SK-N-SH treated with all-trans-retinoic acid at 6 μM for 48 hours (cell line): ENCODE measurements around the gene C19orf85.

ENCODE experiments used
- ATAC-seq: fragments of 200-7000 bp; cut with Tn5 transposase; 3 replicates; pipeline ENCODE4 v1.9.1; 2020; ENCODE audit warnings: mild to moderate bottlenecking, moderate library complexity
- ARNTL ChIP-seq: fragments of 450-650 bp; formaldehyde crosslinking; IDR thresholded peaks from 2 replicates; pipeline ENCODE4 v1.5.0; 2020; ENCODE audit warnings: low read depth, mild to moderate bottlenecking, moderate library complexity, borderline replicate concordance
- BACH2 ChIP-seq: fragments of 250-450 bp; sonication (Bioruptor Pico); IDR thresholded peaks from 2 replicates; pipeline ENCODE4 v1.9.0; 2021; ENCODE audit warnings: mild to moderate bottlenecking, borderline replicate concordance
- CSDC2 ChIP-seq: fragments of 250-450 bp; sonication (Bioruptor Pico); IDR thresholded peaks from 2 replicates; pipeline ENCODE4 v1.5.0; 2020; ENCODE audit warnings: mild to moderate bottlenecking, moderate library complexity
- ESRRG ChIP-seq: fragments of 250-450 bp; sonication (Bioruptor Pico); IDR thresholded peaks from 2 replicates; pipeline ENCODE4 v1.6.1; 2021; ENCODE audit warnings: mild to moderate bottlenecking
- GLIS3 ChIP-seq: fragments of 250-450 bp; sonication (Bioruptor Pico); IDR thresholded peaks from 2 replicates; pipeline ENCODE4 v1.5.0; 2020; ENCODE audit warnings: mild to moderate bottlenecking, moderate library complexity
- OSR1 ChIP-seq: fragments of 250-450 bp; sonication (Bioruptor Pico); IDR thresholded peaks from 2 replicates; pipeline ENCODE4 v1.8.0; 2022; ENCODE audit warnings: moderate library complexity, mild to moderate bottlenecking, inconsistent platforms
- PPARA ChIP-seq: fragments of 250-450 bp; sonication (Bioruptor Pico); IDR thresholded peaks from 2 replicates; pipeline ENCODE4 v1.5.0; 2020; ENCODE audit warnings: mild to moderate bottlenecking, borderline replicate concordance
- RARB ChIP-seq: fragments of 250-450 bp; sonication (Bioruptor Pico); IDR thresholded peaks from 2 replicates; pipeline ENCODE4 v1.8.0; 2021; ENCODE audit warnings: mild to moderate bottlenecking, moderate library complexity
- SNAI2 ChIP-seq: fragments of 250-450 bp; sonication (Bioruptor Pico); IDR thresholded peaks from 2 replicates; pipeline ENCODE4 v1.5.0; 2020; ENCODE audit warnings: mild to moderate bottlenecking, moderate library complexity
- TCF4 ChIP-seq: fragments of 250-450 bp; sonication (Bioruptor Pico); IDR thresholded peaks from 2 replicates; pipeline ENCODE4 v1.8.0; 2021; ENCODE audit warnings: mild to moderate bottlenecking, moderate library complexity, borderline replicate concordance
- ZC3H10 ChIP-seq: fragments of 250-450 bp; sonication (Bioruptor Pico); IDR thresholded peaks from 2 replicates; pipeline ENCODE4 v1.5.1; 2021; ENCODE audit warnings: mild to moderate bottlenecking, moderate library complexity
- ZFP3 ChIP-seq: fragments of 250-450 bp; sonication (Bioruptor Pico); IDR thresholded peaks from 2 replicates; pipeline ENCODE4 v1.5.0; 2020; ENCODE audit warnings: mild to moderate bottlenecking, moderate library complexity
- ZFP30 ChIP-seq: fragments of 450-650 bp; formaldehyde crosslinking; IDR thresholded peaks from 2 replicates; pipeline ENCODE4 v1.5.0; 2022; ENCODE audit warnings: mild to moderate bottlenecking, moderate library complexity
- ZNF565 ChIP-seq: fragments of 450-650 bp; formaldehyde crosslinking; conservative IDR thresholded peaks from 2 replicates; pipeline ENCODE4 v1.5.0; 2020; ENCODE audit warnings: low read depth, mild to moderate bottlenecking, moderate library complexity
- ZNF70 ChIP-seq: fragments of 450-650 bp; formaldehyde crosslinking; IDR thresholded peaks from 2 replicates; pipeline ENCODE4 v1.5.0; 2020; ENCODE audit warnings: mild to moderate bottlenecking, moderate library complexity
- ZNF8 ChIP-seq: fragments of 450-650 bp; formaldehyde crosslinking; IDR thresholded peaks from 2 replicates; pipeline ENCODE4 v1.5.0; 2020; ENCODE audit warnings: mild to moderate bottlenecking, moderate library complexity
- TF ChIP-seq, protein P1 (sequence below): fragments of 250-450 bp; sonication (Bioruptor Pico); IDR thresholded peaks from 2 replicates; pipeline ENCODE4 v1.5.0; 2020; ENCODE audit warnings: mild to moderate bottlenecking, moderate library complexity
- TF ChIP-seq, protein P2 (sequence below): fragments of 250-450 bp; sonication (Bioruptor Pico); IDR thresholded peaks from 2 replicates; pipeline ENCODE4 v1.5.1; 2021; ENCODE audit warnings: mild to moderate bottlenecking, moderate library complexity
- TF ChIP-seq, protein P3 (sequence below): fragments of 250-450 bp; sonication (Bioruptor Pico); IDR thresholded peaks from 2 replicates; pipeline ENCODE4 v1.5.1; 2020; ENCODE audit warnings: low read depth, mild to moderate bottlenecking, moderate library complexity
- TF ChIP-seq, protein P4 (sequence below): fragments of 250-450 bp; sonication (Bioruptor Pico); IDR thresholded peaks from 2 replicates; pipeline ENCODE4 v1.8.0; 2021; ENCODE audit warnings: low read depth, mild to moderate bottlenecking, moderate library complexity, borderline replicate concordance

C19orf85 gene

DNA sequence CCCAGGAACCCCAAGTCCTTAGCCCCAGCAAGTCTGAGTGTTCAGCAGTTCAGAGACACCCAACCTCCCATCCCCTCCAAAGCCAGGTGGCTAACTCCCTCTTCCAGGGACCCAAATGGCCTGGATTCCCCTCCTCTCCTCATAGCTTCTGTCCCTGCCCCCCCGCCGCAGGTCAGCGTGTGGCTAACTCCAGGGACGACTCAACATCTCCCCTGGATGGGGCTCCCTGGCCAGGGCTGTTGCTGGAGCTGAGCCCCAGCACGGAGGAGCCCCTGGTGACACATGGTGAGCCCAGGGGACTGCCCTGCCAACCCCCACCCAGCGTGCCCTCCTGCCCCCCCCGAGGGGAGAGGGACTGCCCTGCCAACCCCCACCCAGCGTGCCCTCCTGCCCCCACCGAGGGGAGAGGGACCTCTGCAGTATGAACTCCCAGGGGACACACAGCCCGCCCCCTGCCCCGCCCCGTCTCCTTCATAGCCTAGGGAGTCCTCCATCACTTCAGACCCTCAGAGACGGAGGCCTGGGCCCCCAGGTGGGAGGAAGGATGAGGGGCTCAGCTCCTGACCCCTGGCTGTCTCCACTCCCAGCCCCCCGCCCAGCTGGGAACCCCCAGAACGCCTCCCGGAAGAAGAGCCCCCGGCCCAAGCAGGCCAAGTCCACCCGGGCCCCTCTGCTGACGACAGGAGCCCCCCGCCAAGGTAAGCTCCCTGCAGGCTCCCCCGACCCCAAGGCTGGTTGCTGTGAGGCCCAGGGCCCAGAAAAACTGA lies 25.3 kb upstream of the C19orf85 start:
- no peak for ATAC-seq
- TF ChIP-seq ZNF8 (CRISPR knock-in tag) = no peak
- no peak for TF ChIP-seq TCF4
- TF ChIP-seq, protein P1, sequence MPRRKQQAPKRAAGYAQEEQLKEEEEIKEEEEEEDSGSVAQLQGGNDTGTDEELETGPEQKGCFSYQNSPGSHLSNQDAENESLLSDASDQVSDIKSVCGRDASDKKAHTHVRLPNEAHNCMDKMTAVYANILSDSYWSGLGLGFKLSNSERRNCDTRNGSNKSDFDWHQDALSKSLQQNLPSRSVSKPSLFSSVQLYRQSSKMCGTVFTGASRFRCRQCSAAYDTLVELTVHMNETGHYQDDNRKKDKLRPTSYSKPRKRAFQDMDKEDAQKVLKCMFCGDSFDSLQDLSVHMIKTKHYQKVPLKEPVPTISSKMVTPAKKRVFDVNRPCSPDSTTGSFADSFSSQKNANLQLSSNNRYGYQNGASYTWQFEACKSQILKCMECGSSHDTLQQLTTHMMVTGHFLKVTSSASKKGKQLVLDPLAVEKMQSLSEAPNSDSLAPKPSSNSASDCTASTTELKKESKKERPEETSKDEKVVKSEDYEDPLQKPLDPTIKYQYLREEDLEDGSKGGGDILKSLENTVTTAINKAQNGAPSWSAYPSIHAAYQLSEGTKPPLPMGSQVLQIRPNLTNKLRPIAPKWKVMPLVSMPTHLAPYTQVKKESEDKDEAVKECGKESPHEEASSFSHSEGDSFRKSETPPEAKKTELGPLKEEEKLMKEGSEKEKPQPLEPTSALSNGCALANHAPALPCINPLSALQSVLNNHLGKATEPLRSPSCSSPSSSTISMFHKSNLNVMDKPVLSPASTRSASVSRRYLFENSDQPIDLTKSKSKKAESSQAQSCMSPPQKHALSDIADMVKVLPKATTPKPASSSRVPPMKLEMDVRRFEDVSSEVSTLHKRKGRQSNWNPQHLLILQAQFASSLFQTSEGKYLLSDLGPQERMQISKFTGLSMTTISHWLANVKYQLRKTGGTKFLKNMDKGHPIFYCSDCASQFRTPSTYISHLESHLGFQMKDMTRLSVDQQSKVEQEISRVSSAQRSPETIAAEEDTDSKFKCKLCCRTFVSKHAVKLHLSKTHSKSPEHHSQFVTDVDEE = no peak
- TF ChIP-seq ZFP3 (CRISPR knock-in tag) = no peak
- TF ChIP-seq BACH2 (CRISPR knock-in tag) = no peak
- no peak for TF ChIP-seq OSR1 (CRISPR knock-in tag)
- TF ChIP-seq, protein P2, sequence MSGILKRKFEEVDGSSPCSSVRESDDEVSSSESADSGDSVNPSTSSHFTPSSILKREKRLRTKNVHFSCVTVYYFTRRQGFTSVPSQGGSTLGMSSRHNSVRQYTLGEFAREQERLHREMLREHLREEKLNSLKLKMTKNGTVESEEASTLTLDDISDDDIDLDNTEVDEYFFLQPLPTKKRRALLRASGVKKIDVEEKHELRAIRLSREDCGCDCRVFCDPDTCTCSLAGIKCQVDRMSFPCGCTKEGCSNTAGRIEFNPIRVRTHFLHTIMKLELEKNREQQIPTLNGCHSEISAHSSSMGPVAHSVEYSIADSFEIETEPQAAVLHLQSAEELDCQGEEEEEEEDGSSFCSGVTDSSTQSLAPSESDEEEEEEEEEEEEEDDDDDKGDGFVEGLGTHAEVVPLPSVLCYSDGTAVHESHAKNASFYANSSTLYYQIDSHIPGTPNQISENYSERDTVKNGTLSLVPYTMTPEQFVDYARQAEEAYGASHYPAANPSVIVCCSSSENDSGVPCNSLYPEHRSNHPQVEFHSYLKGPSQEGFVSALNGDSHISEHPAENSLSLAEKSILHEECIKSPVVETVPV (CRISPR knock-in tag) = no peak
- TF ChIP-seq, protein P3, sequence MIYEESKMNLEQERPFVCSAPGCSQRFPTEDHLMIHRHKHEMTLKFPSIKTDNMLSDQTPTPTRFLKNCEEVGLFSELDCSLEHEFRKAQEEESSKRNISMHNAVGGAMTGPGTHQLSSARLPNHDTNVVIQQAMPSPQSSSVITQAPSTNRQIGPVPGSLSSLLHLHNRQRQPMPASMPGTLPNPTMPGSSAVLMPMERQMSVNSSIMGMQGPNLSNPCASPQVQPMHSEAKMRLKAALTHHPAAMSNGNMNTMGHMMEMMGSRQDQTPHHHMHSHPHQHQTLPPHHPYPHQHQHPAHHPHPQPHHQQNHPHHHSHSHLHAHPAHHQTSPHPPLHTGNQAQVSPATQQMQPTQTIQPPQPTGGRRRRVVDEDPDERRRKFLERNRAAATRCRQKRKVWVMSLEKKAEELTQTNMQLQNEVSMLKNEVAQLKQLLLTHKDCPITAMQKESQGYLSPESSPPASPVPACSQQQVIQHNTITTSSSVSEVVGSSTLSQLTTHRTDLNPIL (CRISPR knock-in tag) = no peak
- TF ChIP-seq ZC3H10 (CRISPR knock-in tag) = no peak
- no peak for TF ChIP-seq ESRRG (CRISPR knock-in tag)
- TF ChIP-seq ARNTL = no peak
- TF ChIP-seq CSDC2 (CRISPR knock-in tag) = no peak
- TF ChIP-seq, protein P4, sequence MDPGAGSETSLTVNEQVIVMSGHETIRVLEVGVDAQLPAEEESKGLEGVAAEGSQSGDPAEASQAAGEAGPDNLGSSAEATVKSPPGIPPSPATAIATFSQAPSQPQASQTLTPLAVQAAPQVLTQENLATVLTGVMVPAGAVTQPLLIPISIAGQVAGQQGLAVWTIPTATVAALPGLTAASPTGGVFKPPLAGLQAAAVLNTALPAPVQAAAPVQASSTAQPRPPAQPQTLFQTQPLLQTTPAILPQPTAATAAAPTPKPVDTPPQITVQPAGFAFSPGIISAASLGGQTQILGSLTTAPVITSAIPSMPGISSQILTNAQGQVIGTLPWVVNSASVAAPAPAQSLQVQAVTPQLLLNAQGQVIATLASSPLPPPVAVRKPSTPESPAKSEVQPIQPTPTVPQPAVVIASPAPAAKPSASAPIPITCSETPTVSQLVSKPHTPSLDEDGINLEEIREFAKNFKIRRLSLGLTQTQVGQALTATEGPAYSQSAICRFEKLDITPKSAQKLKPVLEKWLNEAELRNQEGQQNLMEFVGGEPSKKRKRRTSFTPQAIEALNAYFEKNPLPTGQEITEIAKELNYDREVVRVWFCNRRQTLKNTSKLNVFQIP = no peak
- no peak for TF ChIP-seq ZNF565
- TF ChIP-seq ZFP30 (CRISPR knock-in tag) = no peak
- no peak for TF ChIP-seq ZNF70 (CRISPR knock-in tag)
- no peak for TF ChIP-seq PPARA

DNA sequence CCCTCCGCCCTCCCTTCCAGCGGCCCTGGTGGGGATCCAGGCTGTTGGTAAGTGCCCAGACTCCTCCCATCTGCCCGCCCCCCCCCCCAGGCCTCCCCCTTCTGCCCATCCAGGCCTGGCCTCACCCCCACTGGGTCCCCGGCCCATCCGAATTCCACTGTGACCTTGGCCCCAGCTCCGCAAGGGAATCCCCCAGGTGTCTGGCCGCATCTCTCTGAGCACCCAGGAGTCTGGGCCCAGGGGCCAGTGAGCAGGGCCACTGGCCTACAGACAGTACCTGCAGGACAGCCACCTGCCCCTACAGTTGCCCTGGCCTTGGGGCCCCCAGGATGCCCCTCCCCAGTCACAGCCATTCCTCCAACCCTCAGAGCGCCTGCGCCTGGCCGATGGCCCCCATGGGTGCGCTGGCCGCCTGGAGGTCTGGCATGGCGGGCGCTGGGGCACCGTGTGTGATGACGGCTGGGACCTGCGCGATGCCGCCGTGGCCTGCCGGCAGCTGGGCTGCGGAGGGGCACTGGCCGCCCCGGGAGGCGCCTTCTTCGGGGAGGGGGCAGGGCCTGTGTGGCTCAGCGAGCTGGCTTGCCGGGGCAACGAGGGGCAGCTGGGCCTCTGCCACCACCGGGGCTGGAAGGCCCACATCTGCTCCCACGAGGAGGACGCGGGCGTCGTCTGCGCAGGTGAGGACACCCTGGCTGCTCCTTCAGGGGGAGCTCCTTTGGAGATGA lies 24.6 kb upstream of the C19orf85 start:
- ATAC-seq = no peak
- TF ChIP-seq GLIS3 (CRISPR knock-in tag) = no peak
- TF ChIP-seq CSDC2 (CRISPR knock-in tag) = no peak
- TF ChIP-seq, protein P3 (CRISPR knock-in tag) = no peak
- no peak for TF ChIP-seq ZNF70 (CRISPR knock-in tag)
- no peak for TF ChIP-seq ZFP30 (CRISPR knock-in tag)
- TF ChIP-seq TCF4 = no peak
- TF ChIP-seq ESRRG (CRISPR knock-in tag) = no peak
- TF ChIP-seq ZFP3 (CRISPR knock-in tag) = no peak
- no peak for TF ChIP-seq RARB
- TF ChIP-seq ZC3H10 (CRISPR knock-in tag) = no peak
- TF ChIP-seq ZNF8 (CRISPR knock-in tag) = no peak
- no peak for TF ChIP-seq ARNTL
- TF ChIP-seq SNAI2 (CRISPR knock-in tag) = no peak
